ENCODE measurements around the gene CHRNA4. TPM values are rescaled to one million over a fixed set of nuclear protein-coding genes. Genes with fewer than 3 reads are reported as not detected.

Gene CHRNA4
- total and polyA plus RNA-seq, 2 of the 13 experiments (the other 11 are each of a cell fraction or from before 2014, with no cell fraction given) = not detected

GRCh38 chr20:63348828-63349515 lies 12.2 kb downstream of the CHRNA4 start (continued):
- no peak for TF ChIP-seq RERE (CRISPR knock-in tag; IDR thresholded peaks at IDR 0.05; ENCODE audit: low read depth)
- no peak for TF ChIP-seq BRD4 (CRISPR knock-in tag; IDR thresholded peaks at IDR 0.05)

GRCh38 chr20:63347950-63348827 lies 13.0 kb downstream of the CHRNA4 start:
- peaks cover 14 to 53% of the 10 kb centered on the region in 2 experiments for H3K27me3 ChIP-seq (ENCODE audit: control insufficient read depth in 1 of 2, insufficient read depth in 2 of 2, low read length in 2 of 2)
- no peak overlapping the region for H2AFZ ChIP-seq (ENCODE audit: low read length)
- H3K4me2 ChIP-seq (ENCODE audit: low read depth, low read length) = no peak overlapping the region
- H3K79me2 ChIP-seq (ENCODE audit: insufficient read depth, low read length) = no peaks in the 10 kb centered on the region
- H3K9ac ChIP-seq (ENCODE audit: insufficient read depth, low read depth, low read length) = no peak overlapping the region
- CTCF ChIA-PET (ENCODE audit: low intra/inter-chr PET ratio, low total read pairs) = no interaction called here
- H3K9me3 ChIP-seq (ENCODE audit: low read length) = no peaks in the 10 kb centered on the region
- intact Hi-C loops (cut with micrococcal nuclease; ENCODE audit: unreplicated experiment) = no loop called here
- ATAC-seq (no peak), FAIRE-seq (no peak), DNase-seq (ENCODE audit: low spot score) (no peak)
- H3K27ac ChIP-seq (ENCODE audit: extremely low read length, insufficient read depth, low read length) = no peak overlapping the region
- TF ChIP-seq, protein P1, sequence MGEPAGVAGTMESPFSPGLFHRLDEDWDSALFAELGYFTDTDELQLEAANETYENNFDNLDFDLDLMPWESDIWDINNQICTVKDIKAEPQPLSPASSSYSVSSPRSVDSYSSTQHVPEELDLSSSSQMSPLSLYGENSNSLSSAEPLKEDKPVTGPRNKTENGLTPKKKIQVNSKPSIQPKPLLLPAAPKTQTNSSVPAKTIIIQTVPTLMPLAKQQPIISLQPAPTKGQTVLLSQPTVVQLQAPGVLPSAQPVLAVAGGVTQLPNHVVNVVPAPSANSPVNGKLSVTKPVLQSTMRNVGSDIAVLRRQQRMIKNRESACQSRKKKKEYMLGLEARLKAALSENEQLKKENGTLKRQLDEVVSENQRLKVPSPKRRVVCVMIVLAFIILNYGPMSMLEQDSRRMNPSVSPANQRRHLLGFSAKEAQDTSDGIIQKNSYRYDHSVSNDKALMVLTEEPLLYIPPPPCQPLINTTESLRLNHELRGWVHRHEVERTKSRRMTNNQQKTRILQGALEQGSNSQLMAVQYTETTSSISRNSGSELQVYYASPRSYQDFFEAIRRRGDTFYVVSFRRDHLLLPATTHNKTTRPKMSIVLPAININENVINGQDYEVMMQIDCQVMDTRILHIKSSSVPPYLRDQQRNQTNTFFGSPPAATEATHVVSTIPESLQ (CRISPR knock-in tag; conservative IDR thresholded peaks at IDR 0.05) = no peak
- no peak for TF ChIP-seq PLRG1 (conservative IDR thresholded peaks at IDR 0.05)
- TF ChIP-seq TCF7 (IDR thresholded peaks at IDR 0.05; ENCODE audit: low read depth) = no peak
- TF ChIP-seq TFE3 (CRISPR knock-in tag; IDR thresholded peaks at IDR 0.05) = no peak
- peak; percentile 62; the same call in 1 of the 2 replicates for TF ChIP-seq EZH2 (conservative IDR thresholded peaks at IDR 0.05; ENCODE audit: low read depth, low read length)
- no peak for TF ChIP-seq ZNF615 (CRISPR knock-in tag; IDR thresholded peaks at IDR 0.05; ENCODE audit: borderline replicate concordance)
- TF ChIP-seq, protein P2, sequence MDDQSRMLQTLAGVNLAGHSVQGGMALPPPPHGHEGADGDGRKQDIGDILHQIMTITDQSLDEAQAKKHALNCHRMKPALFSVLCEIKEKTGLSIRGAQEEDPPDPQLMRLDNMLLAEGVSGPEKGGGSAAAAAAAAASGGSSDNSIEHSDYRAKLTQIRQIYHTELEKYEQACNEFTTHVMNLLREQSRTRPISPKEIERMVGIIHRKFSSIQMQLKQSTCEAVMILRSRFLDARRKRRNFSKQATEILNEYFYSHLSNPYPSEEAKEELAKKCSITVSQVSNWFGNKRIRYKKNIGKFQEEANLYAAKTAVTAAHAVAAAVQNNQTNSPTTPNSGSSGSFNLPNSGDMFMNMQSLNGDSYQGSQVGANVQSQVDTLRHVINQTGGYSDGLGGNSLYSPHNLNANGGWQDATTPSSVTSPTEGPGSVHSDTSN (CRISPR knock-in tag; IDR thresholded peaks at IDR 0.05; ENCODE audit: borderline replicate concordance) = no peak
- no peak for TF ChIP-seq ZNF607 (CRISPR knock-in tag; IDR thresholded peaks at IDR 0.05; ENCODE audit: borderline replicate concordance)
- in situ Hi-C loops (cut with HindIII; ENCODE audit: extremely low pct_ligation_motif_present, low pct_unique_long_range_greater_than_20kb) = no loop called here
- no TSS peak for BruUV-seq (replicated peaks)
- H3K4me3 ChIP-seq (replicated peaks in 1 of 3; ENCODE audit: insufficient read depth in 1 of 3, low read depth in 2 of 3, low read length in 3 of 3) = no peak overlapping the region
- H3K4me1 ChIP-seq (ENCODE audit: insufficient read depth, low read length) = no peaks in the 10 kb centered on the region
- no peaks in the 10 kb centered on the region; the same call in 1 of the 2 replicates for H4K20me1 ChIP-seq (ENCODE audit: insufficient read depth, low read length)
- no peaks in the 10 kb centered on the region for H3K36me3 ChIP-seq (replicated peaks in 1 of 2; ENCODE audit: control insufficient read depth in 1 of 2, insufficient read depth in 2 of 2, low read length in 2 of 2)
- POLR2A ChIA-PET = no interaction called here
- WGBS (ENCODE audit: low lambda C conversion rate) = 38% methylated on average over 34 of the region's 46 CpGs
